Renal cortex interstitium (tissue), 15 donors: ENCODE results near the gene RSRP1. TPM values are rescaled to one million over a fixed set of nuclear protein-coding genes. Genes with fewer than 3 reads are reported as not detected.
"Not testable (repeated sequence)": the region's sequence is repeated elsewhere in the genome, so short reads cannot be mapped to it uniquely, and the experiment has no call there.

ENCODE experiments used
- DNase-seq, 11 donors: peaks; one replicate each; pipeline ENCODE4 v3.0.0-alpha.2; 2013; ENCODE audit warnings: low read depth in 9 of 11, low spot score in 4 of 11; ENCODE audit errors: extremely low read depth in 1 of 11
- long read RNA-seq, 16 experiments: transcript quantifications; one replicate each; lab custom pipeline, GENCODE V29; 2026
- polyA plus RNA-seq, 3 donors: library from polyadenylated mRNA; unstranded; fragments of 120-200 nt; gene quantifications; one replicate each; pipeline ENCODE4 v1.2.1, GENCODE V29; 2013; ENCODE audit not compliant: insufficient read length in 3 of 3

RSRP1 gene, protein sequence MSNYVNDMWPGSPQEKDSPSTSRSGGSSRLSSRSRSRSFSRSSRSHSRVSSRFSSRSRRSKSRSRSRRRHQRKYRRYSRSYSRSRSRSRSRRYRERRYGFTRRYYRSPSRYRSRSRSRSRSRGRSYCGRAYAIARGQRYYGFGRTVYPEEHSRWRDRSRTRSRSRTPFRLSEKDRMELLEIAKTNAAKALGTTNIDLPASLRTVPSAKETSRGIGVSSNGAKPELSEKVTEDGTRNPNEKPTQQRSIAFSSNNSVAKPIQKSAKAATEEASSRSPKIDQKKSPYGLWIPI
- 100 to 1,000 TPM; 136 to 237 (median 209) TPM for polyA plus RNA-seq
- long read RNA-seq, donor 1, partial matches to known transcripts: 7 of 15 reads
- long read RNA-seq, donor 1, other reads (novel, unspliced or antisense): 0 of 15 reads
- long read RNA-seq, donor 2, partial matches to known transcripts: 0 of 9 reads
- long read RNA-seq, donor 2, other reads (novel, unspliced or antisense): 0 of 9 reads
- long read RNA-seq, donor 3, transcript RSRP1-201 (5 exons, 1,502 nt): major isoform, 6 of 33 reads
- long read RNA-seq, donor 3, transcript RSRP1-207 (4 exons, 2,941 nt): minor isoform, 5 of 33 reads
- long read RNA-seq, donor 3, partial matches to known transcripts: 18 of 33 reads
- long read RNA-seq, donor 3, other reads (novel, unspliced or antisense): 0 of 33 reads
- long read RNA-seq, donor 4, transcript RSRP1-201 (5 exons, 1,502 nt): minor isoform, 6 of 46 reads
- long read RNA-seq, donor 4, transcript RSRP1-202 (3 exons, 1,954 nt): minor isoform, 8 of 46 reads
- long read RNA-seq, donor 4, transcript RSRP1-207 (4 exons, 2,941 nt): major isoform, 11 of 46 reads
- long read RNA-seq, donor 4, partial matches to known transcripts: 19 of 46 reads
- long read RNA-seq, donor 4, other reads (novel, unspliced or antisense): 0 of 46 reads
- long read RNA-seq, donor 5: 0 reads
- long read RNA-seq, donor 6, transcript RSRP1-202 (3 exons, 1,954 nt): major isoform, 10 of 76 reads
- long read RNA-seq, donor 6, transcript RSRP1-201 (5 exons, 1,502 nt): minor isoform, 7 of 76 reads
- long read RNA-seq, donor 6, transcript RSRP1-207 (4 exons, 2,941 nt): minor isoform, 7 of 76 reads
- long read RNA-seq, donor 6, partial matches to known transcripts: 51 of 76 reads
- long read RNA-seq, donor 6, other reads (novel, unspliced or antisense): 0 of 76 reads
- long read RNA-seq, donor 7, transcript RSRP1-207 (4 exons, 2,941 nt): major isoform, 5 of 23 reads
- long read RNA-seq, donor 7, partial matches to known transcripts: 11 of 23 reads
- long read RNA-seq, donor 7, other reads (novel, unspliced or antisense): 0 of 23 reads
- long read RNA-seq, donor 8, transcript RSRP1-202 (3 exons, 1,954 nt): minor isoform, 21 of 432 reads
- long read RNA-seq, donor 8, transcript RSRP1-201 (5 exons, 1,502 nt): minor isoform, 8 of 432 reads
- long read RNA-seq, donor 8, transcript RSRP1-207 (4 exons, 2,941 nt): major isoform, 24 of 432 reads
- long read RNA-seq, donor 8, partial matches to known transcripts: 246 of 432 reads
- long read RNA-seq, donor 8, other reads (novel, unspliced or antisense): 127 of 432 reads
- long read RNA-seq, donor 9, transcript RSRP1-201 (5 exons, 1,502 nt): major isoform, 5 of 29 reads
- long read RNA-seq, donor 9, transcript RSRP1-207 (4 exons, 2,941 nt): major isoform, 5 of 29 reads
- long read RNA-seq, donor 9, transcript RSRP1-202 (3 exons, 1,954 nt): major isoform, 5 of 29 reads
- long read RNA-seq, donor 9, partial matches to known transcripts: 7 of 29 reads
- long read RNA-seq, donor 9, other reads (novel, unspliced or antisense): 6 of 29 reads
- long read RNA-seq, donor 10, transcript RSRP1-202 (3 exons, 1,954 nt): major isoform, 10 of 29 reads
- long read RNA-seq, donor 10, transcript RSRP1-201 (5 exons, 1,502 nt): minor isoform, 7 of 29 reads
- long read RNA-seq, donor 10, partial matches to known transcripts: 7 of 29 reads
- long read RNA-seq, donor 10, other reads (novel, unspliced or antisense): 0 of 29 reads
- long read RNA-seq, donor 11, partial matches to known transcripts: 0 of 10 reads
- long read RNA-seq, donor 11, other reads (novel, unspliced or antisense): 0 of 10 reads
- long read RNA-seq, donor 12, transcript RSRP1-207 (4 exons, 2,941 nt): major isoform, 5 of 17 reads
- long read RNA-seq, donor 12, partial matches to known transcripts: 8 of 17 reads
- long read RNA-seq, donor 12, other reads (novel, unspliced or antisense): 0 of 17 reads
- long read RNA-seq, donor 13, transcript RSRP1-201 (5 exons, 1,502 nt): minor isoform, 5 of 60 reads
- long read RNA-seq, donor 13, transcript RSRP1-202 (3 exons, 1,954 nt): major isoform, 11 of 60 reads
- long read RNA-seq, donor 13, partial matches to known transcripts: 37 of 60 reads
- long read RNA-seq, donor 13, other reads (novel, unspliced or antisense): 0 of 60 reads
- long read RNA-seq, donor 14, partial matches to known transcripts: 10 of 19 reads
- long read RNA-seq, donor 14, other reads (novel, unspliced or antisense): 0 of 19 reads
- long read RNA-seq, donor 15, transcript RSRP1-207 (4 exons, 2,941 nt): major isoform, 5 of 10 reads
- long read RNA-seq, donor 15, partial matches to known transcripts: 0 of 10 reads
- long read RNA-seq, donor 15, other reads (novel, unspliced or antisense): 0 of 10 reads
- long read RNA-seq, donor 16, transcript RSRP1-207 (4 exons, 2,941 nt): major isoform, 38 of 123 reads
- long read RNA-seq, donor 16, transcript RSRP1-201 (5 exons, 1,502 nt): minor isoform, 13 of 123 reads
- long read RNA-seq, donor 16, transcript RSRP1-202 (3 exons, 1,954 nt): minor isoform, 27 of 123 reads
- long read RNA-seq, donor 16, partial matches to known transcripts: 39 of 123 reads
- long read RNA-seq, donor 16, other reads (novel, unspliced or antisense): 0 of 123 reads

GRCh38 chr1:25247024-25247828 lies at the start of gene RSRP1:
Gene RSRP1, minus strand, starts transcription at chr1:25247454. Its CDS starts 491 bp downstream, at chr1:25246963.
- peak; percentile 90 to 98 (median 97) for DNase-seq

GRCh38 chr1:25296501-25296900 lies 49.2 kb upstream of the RSRP1 start:
- not testable (repeated sequence) for DNase-seq

DNA sequence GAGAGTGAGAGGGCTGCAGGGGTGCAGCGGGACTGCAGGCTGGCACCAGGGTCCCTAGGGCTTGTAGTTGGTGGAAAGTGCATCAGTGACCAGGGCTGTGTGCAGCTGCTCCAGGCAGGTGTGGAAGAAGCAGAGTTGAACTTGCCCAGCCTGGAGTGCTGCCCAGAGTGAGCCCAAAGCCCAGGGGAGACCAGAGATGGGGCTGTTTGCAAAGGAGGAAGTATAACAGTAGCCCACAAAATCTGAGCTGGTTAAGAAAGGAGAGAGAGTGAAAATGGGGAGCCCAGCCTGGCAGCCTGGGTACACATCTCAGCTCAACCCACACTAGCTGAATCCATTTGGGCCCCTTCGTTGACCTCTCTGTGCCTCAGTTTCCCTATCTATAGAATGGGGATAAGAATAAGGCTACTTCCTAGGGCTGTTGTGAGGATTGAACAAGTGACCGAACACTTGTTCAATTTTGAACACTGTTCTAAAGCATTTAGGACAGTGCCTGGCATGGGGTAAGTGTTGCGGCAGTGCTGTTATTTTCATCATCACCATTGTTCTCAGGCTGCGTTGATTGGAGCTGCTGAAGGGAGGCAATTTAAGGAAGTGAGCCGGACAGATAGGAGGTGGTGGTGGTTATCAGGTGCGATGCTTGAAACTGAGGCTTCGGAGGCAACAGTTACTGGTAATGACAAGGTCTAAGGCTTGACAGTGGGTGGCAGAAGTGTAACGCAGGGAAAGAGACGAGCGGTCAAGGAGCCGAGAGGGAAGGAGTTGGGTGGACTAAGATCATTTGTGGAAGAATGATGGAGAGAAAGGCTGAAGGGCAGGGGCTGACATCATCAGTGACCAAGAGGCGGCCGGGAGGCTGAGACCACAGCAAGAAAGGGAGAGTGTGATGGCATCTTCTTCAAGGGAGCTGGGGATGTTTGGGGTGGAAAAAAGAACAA lies 47.9 kb upstream of the RSRP1 start:
- DNase-seq: not testable (repeated sequence)

- not testable (repeated sequence) for DNase-seq
Observed at GRCh38 chr1:25293426-25293825, 46.2 kb upstream of the RSRP1 start.

- not testable (repeated sequence) for DNase-seq
Observed at GRCh38 chr1:25290043-25290442, 42.8 kb upstream of the RSRP1 start.

DNA sequence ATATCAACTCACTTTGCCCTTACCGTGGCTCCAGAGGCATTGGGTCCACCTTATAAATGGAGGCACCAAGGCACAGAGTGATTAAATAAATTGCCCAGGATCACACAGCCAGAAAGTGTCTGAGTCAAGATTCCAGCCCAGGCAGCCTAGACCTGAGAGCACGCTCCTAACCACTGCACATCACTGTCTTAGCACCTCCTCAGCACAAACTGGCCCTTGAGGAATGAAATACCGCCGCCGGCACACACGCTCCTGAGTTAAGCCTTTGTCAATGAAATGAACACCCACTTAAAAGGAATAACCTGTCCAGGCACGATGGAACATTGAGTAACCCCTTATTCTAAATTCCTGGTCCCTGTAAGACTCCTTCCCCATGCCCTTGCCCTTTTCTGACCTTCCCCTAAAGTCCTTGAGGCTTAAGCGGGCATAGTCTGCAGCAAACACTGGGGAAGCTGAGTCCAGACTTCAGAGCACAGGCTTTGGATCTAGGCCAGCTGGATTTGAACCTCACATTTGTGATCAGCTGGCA lies 41.4 kb upstream of the RSRP1 start:
- not testable (repeated sequence) for DNase-seq

GRCh38 chr1:25287164-25287563 lies 39.9 kb upstream of the RSRP1 start:
- DNase-seq: not testable (repeated sequence)

DNA sequence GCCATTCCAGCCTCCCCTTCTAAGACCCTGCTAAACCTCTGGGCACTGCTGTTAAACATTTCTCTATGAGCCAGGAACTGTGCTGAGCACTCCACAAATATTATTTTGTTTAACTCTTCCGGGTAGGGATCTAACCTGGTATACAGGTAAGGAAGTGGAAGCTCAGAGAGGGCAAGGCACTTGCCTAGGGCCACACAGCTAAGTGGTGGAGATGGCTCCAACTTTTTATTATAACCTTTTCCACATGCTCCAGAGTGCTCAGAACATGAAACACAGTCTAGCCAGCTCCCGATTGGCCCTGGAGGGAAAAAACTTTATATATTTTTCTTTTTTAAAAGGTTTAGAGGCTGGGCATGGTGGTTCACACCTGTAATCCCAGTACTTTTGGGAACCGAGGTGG lies 38.6 kb upstream of the RSRP1 start:
- DNase-seq: not testable (repeated sequence)

DNA sequence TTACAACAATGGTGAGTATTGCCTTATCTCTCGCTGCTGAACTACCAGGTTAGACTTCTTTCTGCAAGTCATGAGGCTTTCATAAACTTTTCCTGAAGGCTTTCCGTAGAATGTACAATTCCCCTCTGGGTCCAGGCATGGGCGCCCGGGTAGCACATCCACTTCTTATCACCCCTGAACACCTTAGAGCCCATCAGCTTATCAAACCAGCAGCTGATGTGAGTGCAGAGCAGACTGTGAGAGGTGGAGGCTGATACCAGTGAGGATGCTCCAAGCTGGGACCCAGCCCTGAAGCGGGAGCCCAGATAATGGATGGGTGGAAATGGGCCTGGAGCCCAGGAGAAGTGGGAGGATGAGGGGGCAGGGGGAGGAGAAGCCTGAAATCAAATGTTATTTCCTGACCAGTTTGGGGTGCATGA lies 32.4 kb upstream of the RSRP1 start:
- not testable (repeated sequence) for DNase-seq

DNA sequence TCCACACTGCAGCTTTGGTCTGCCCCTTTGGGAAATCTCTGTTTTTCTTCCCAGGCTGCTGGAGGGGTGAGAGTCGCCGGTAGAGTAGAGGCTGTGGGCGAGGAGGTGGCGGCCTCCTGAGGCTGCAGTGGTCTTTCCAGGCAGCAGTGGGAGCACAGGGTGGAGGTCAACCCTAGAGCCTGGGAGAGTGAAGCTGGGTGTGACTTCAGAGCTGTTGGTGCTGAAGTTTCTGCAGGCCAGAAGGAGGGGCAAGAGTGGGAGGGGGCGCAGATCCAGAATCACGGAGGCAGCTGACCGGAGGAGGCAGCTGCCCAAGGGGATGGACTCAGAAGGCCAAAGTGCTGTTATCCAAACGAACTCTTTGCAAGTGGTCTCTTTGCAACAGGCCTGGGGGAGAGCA lies 31.5 kb upstream of the RSRP1 start:
- not testable (repeated sequence) for DNase-seq

- DNase-seq: not testable (repeated sequence)
Observed at GRCh38 chr1:25278358-25278757, 31.1 kb upstream of the RSRP1 start.

DNA sequence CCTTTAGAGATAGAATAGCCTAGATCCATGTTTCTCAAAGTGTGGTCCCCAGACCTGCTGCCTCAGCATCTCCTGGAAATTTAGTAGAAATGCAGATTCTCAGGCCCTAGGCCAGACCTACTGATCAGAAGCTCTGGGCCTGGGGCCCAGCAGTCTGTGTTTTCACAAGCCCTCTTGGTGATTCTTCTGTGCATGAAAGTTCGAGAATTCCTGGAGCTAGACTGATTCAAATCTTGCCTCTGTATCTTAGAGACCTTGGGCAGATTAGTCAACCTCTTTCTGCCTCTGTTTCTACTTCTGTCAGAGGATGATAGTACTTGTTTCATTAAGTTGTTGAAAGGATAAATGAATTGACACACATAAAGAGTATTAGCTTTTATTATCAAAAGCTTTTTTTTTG lies 30.0 kb upstream of the RSRP1 start:
- DNase-seq: not testable (repeated sequence)

DNA sequence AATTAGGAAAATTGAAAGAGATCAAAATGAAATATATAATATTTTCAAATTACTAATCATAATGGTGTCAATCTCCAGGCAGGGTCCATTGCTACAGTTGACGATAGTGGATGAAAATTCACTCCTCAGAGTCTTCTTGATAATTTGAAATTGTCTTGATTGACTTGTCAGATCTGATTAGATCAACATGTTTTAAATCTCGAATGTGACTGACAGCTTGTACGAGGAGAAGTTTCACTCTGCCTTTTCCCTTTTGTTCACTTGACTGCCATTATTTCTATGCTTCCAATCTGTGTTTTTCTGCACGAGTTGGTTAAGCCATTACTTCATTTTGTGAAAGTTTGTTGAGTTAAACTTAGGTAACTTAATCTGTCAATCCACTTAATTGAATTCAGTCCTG lies 28.4 kb upstream of the RSRP1 start:
- DNase-seq: not testable (repeated sequence)

DNA sequence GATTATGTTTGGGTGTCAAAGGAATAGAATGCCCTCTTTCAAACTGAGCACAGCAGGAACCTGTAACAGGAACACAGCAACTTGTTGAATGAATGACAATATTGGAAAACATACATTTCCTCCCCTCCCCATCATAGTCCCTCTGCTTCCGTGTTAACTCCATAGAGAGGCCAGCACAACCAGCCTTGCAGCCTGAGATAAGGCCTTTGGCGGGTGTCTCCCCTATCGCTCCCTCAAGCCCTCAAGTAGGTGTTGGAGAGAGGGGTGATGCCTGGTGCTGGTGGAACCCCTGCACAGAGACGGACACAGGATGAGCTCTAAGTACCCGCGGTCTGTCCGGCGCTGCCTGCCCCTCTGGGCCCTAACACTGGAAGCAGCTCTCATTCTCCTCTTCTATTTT lies 25.0 kb upstream of the RSRP1 start, which contains the start of gene RHD:
Gene RHD (plus strand): TSS at position 272 of the 400 bp plus-strand sequence. CDS start 39 bp downstream, at position 311.
- DNase-seq: not testable (repeated sequence)
